Ovary (tissue), 9 donors: ENCODE measurements around the gene POM121L2. TPM values are rescaled to one million over a fixed set of nuclear protein-coding genes. Genes with fewer than 3 reads are reported as not detected.

Experiments used
- DNase-seq, 5 donors: peaks; one replicate each; pipeline ENCODE4 v3.0.0-alpha.2; 2019 to 2020
- H3K27ac ChIP-seq, 2 donors: fragments of 200-600 bp; one replicate each; pipeline versions ENCODE4 v1.5.1 to v1.8.0; 2019 to 2022
- H3K27me3 ChIP-seq: fragments of 200-600 bp; one replicate; pipeline ENCODE4 v1.8.0; 2022
- H3K36me3 ChIP-seq: fragments of 200-600 bp; sonication (generic); one replicate; pipeline ENCODE4 v1.5.1; 2019
- H3K4me1 ChIP-seq: one replicate; pipeline ENCODE4 v1.8.1; 2013; ENCODE audit warnings: mild to moderate bottlenecking, moderate library complexity; ENCODE audit not compliant: insufficient read depth
- H3K4me3 ChIP-seq: fragments of 200-600 bp; sonication (generic); one replicate; pipeline ENCODE4 v1.5.1; 2017
- H3K9me3 ChIP-seq, 2 donors: fragments of 200-600 bp in 1 of 2; sonication (generic) in 1 of 2; one replicate each; pipeline versions ENCODE4 v1.5.1 to v1.8.1; 2013 to 2019; ENCODE audit warnings: mild to moderate bottlenecking in 1 of 2, moderate library complexity in 1 of 2
- EP300 ChIP-seq: sonication (generic); formaldehyde crosslinking; IDR thresholded peaks from one replicate; pipeline ENCODE4 v1.6.1; 2017; ENCODE audit warnings: antibody characterized with exemption
- POLR2A ChIP-seq: fragments of 450-650 bp; IDR thresholded peaks from one replicate; pipeline ENCODE4 v1.6.1; 2017; ENCODE audit warnings: antibody characterized with exemption, mild to moderate bottlenecking, moderate library complexity
- WGBS, 3 donors: extraction: QIAGEN DNeasy Blood & Tissue Kit in 1 of 3; methylation state at CpG; one replicate each; pipeline versions ENCODE4 v1.1.5 to v1.1.7; 2013 to 2017; 5-methylcytosine and 5-hydroxymethylcytosine counted together
- intact Hi-C, 4 donors: fragments of 100-400 bp; cut with DNase I; formaldehyde crosslinking; loops; one replicate each; pipeline versions ENCODE4 v1.11.0 to v1.15.1; 2022 to 2023
- polyA plus RNA-seq, 2 donors: library from polyadenylated mRNA; stranded (reverse); fragments of 200-250 nt in 1 of 2; fragments of 350-450 nt in 1 of 2; fragmentation: Illumina TruSeq in 1 of 2; extraction: RNeasy Lipid Tissue Mini Kit (QIAGEN cat#74804) in 1 of 2; gene quantifications; one replicate each; pipeline ENCODE4 v1.2.3, GENCODE V29; 2013 to 2014
- total RNA-seq, 7 donors: library from RNA; depleted of rRNA in 2 of 7; stranded (reverse); fragments of >200 nt in 2 of 7; fragmentation: NEBNext Ultra II Directional in 3 of 7; extraction: Animal tissue kit (Norgen Biotek cat#: 25700) in 3 of 7; gene quantifications; one replicate each; pipeline versions ENCODE4 v1.1.0 to v1.2.4, GENCODE V29; 2016 to 2023
- TF ChIP-seq, protein P1 (sequence below), 3 donors: fragments of 450-650 bp in 2 of 3; fragments of 200-600 bp in 1 of 3; IDR thresholded peaks; one replicate each; pipeline versions ENCODE4 v1.5.1 to v1.8.0; 2016 to 2022; ENCODE audit warnings: antibody characterized with exemption in 3 of 3, mild to moderate bottlenecking in 1 of 3
- donor health status: DM: no; HTN: no; CAD: no; lungs with moderate emphysema.
- donor health status: DM: no; HTN: no; CAD: no.
- donor health status: Bipolar disorder and iron deficiency.
- donor health status: DM: yes; HTN: yes; CAD: no.
- donor health status: DM: no; HTN: no; CAD: no.
- donor health status: DM: yes; HTN: yes; CAD: no.

POM121L2 gene
- total and polyA plus RNA-seq, 9 donors: 0.02 to 0.05 TPM; not detected in 7

DNA sequence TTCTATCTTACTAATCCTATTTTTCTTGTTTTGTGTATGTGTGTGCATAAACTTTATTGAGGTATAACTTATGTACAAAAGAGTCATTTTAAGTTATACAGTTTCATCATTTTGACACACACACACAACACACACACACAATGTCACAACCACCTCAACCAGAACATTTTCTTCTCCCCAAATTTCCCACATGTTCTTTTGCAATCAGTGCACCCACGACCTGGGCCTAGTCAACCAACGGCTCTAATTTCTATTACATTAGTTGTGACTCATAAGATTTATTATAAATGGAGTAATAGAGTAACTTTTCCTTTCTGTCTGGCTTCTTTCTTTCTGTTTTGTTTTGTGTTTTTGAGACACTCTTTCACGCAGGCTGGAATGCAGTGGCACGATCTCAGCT is 9.8 kb upstream of the POM121L2 start:
- intact Hi-C loops: no loop called here
- Histone ChIP-seq H3K27ac (no peak overlapping the region), H3K9me3 (no peaks in the 10 kb centered on the region), H3K4me3 (no peak overlapping the region), H3K36me3 (no peaks in the 10 kb centered on the region), H3K27me3 (no peaks in the 10 kb centered on the region), H3K4me1 (no peaks in the 10 kb centered on the region)
- no peak for DNase-seq
- 75 to 79% (median 77%) methylated on average over 4 of the region's 4 CpGs for WGBS, 3 donors
- TF ChIP-seq EP300: no peak
- TF ChIP-seq, protein P1, sequence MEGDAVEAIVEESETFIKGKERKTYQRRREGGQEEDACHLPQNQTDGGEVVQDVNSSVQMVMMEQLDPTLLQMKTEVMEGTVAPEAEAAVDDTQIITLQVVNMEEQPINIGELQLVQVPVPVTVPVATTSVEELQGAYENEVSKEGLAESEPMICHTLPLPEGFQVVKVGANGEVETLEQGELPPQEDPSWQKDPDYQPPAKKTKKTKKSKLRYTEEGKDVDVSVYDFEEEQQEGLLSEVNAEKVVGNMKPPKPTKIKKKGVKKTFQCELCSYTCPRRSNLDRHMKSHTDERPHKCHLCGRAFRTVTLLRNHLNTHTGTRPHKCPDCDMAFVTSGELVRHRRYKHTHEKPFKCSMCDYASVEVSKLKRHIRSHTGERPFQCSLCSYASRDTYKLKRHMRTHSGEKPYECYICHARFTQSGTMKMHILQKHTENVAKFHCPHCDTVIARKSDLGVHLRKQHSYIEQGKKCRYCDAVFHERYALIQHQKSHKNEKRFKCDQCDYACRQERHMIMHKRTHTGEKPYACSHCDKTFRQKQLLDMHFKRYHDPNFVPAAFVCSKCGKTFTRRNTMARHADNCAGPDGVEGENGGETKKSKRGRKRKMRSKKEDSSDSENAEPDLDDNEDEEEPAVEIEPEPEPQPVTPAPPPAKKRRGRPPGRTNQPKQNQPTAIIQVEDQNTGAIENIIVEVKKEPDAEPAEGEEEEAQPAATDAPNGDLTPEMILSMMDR (IDR thresholded peaks at IDR 0.05): no peak
- no peak for TF ChIP-seq POLR2A

DNA sequence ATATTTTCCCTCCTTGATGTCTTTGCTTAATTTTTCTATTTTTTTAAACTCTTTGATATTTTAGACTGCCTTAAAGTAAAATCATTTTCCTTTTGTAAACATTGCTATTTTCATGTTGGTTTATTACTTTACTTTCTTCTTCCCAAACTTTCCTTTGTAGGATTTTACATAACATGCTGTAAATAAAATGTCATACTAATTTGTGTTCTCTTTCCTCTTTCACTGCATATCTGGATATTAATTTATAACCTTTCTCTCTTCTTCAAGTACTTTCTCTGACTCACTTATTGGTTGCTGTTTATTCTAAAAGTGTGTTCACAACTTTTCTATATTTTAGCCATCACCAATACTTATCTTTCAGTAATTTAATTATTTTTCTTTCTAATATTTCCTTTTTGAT is 9.3 kb upstream of the POM121L2 start:
- Histone ChIP-seq H3K9me3 (no peaks in the 10 kb centered on the region), H3K4me1 (no peaks in the 10 kb centered on the region), H3K4me3 (no peak overlapping the region), H3K36me3 (no peaks in the 10 kb centered on the region), H3K27ac (no peak overlapping the region), H3K27me3 (no peaks in the 10 kb centered on the region)
- intact Hi-C loops: no loop called here
- DNase-seq: no peak
- no peak for TF ChIP-seq POLR2A
- TF ChIP-seq, protein P1 (IDR thresholded peaks at IDR 0.05): no peak
- no peak for TF ChIP-seq EP300

DNA sequence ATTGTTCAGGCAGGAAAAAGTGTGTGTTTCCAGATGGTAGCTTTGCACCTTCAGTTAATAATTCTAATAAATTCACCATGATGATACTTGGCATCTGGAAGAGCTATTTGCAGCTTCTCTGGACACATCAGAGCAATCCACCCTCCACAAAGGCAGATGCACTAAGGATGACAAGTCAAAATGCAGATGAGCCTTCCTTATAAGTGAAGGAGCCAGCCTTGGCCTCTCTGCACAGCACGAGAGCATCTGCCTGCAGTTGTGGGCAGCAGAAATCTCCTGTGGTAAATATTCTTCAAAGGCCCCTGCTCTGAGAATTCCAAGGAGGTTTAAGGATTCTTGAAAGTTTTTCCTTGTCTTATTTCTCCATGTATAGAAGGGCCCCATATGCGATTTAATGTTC is 6.9 kb upstream of the POM121L2 start:
- Histone ChIP-seq H3K27ac (no peak overlapping the region), H3K36me3 (no peaks in the 10 kb centered on the region), H3K4me3 (no peak overlapping the region), H3K4me1 (no peaks in the 10 kb centered on the region), H3K9me3 (no peaks in the 10 kb centered on the region), H3K27me3 (no peaks in the 10 kb centered on the region)
- intact Hi-C loops: no loop called here
- TF ChIP-seq, protein P1 (IDR thresholded peaks at IDR 0.05): no peak
- no peak for TF ChIP-seq POLR2A
- no peak for TF ChIP-seq EP300
- DNase-seq: no peak
- WGBS, 3 donors: 44 to 53% (median 45%) methylated on average over 2 of the region's 2 CpGs

- Histone ChIP-seq H3K27ac (no peak overlapping the region), H3K36me3 (no peaks in the 10 kb centered on the region), H3K9me3 (peaks cover 0 to 11% of the 10 kb centered on the region in 2 donors), H3K4me1 (peaks cover 5% of the 10 kb centered on the region), H3K4me3 (no peak overlapping the region), H3K27me3 (no peaks in the 10 kb centered on the region)
- WGBS, 3 donors: 69 to 83% (median 80%) methylated on average over 2 of the region's 2 CpGs
- intact Hi-C loops: no loop called here
- DNase-seq: no peak
- TF ChIP-seq, protein P1 (IDR thresholded peaks at IDR 0.05): no peak
- TF ChIP-seq POLR2A: no peak
- TF ChIP-seq EP300: no peak
These were observed 2.0 kb upstream of the POM121L2 start for GRCh38 chr6:27314046-27314445.

- no peaks in the 10 kb centered on the region for H3K36me3 ChIP-seq
- peaks cover 0 to 11% of the 10 kb centered on the region in 2 donors for H3K9me3 ChIP-seq
- peaks cover 5% of the 10 kb centered on the region for H3K4me1 ChIP-seq
- intact Hi-C loops: no loop called here
- 17 to 20% (median 17%) methylated on average over 8 of the region's 8 CpGs for WGBS, 3 donors
- TF ChIP-seq EP300: no peak
- TF ChIP-seq, protein P1 (IDR thresholded peaks at IDR 0.05): no peak
- TF ChIP-seq POLR2A: no peak
- H3K27me3 ChIP-seq: no peaks in the 10 kb centered on the region
- DNase-seq: no peak
- no peak overlapping the region for H3K4me3 ChIP-seq
- H3K27ac ChIP-seq: no peak overlapping the region
These were observed 838 bp upstream of the POM121L2 start for GRCh38 chr6:27312950-27313271.
